Glomerular visceral epithelial cell (primary cell): Measurements from ENCODE around the gene TMEM41B.

Experiments used
- DNase-seq: peaks from one replicate; pipeline ENCODE4 v3.0.0-alpha.2; 2016; ENCODE audit errors: extremely low spot score

TMEM41B gene

GRCh38 chr11:9310485-9311090 lies 3.8 kb downstream of the TMEM41B start:
- no peak for DNase-seq

DNA sequence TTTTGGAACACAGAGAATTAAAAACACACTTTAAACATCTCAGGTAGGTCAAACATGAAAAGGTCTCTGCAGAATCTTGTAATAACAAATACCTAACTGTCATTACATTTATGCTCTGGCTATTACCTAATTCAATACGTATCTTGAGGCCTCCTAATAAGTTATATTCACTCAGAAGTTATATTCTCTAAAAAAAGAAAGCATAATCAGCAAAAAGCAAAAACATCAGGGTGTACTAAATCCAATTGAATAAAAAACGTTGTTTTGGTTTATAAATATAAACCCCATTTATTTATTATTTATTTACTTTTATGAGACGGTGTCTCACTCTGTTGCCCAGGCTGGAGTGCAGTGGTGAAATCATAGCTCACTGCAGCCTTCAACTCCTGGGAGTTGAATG lies 10.2 kb downstream of the TMEM41B start:
- no peak for DNase-seq

- no peak for DNase-seq
These were observed 11.9 kb downstream of the TMEM41B start for GRCh38 chr11:9302448-9302847.

- DNase-seq = no peak
These were observed 12.7 kb downstream of the TMEM41B start for GRCh38 chr11:9301720-9302119.

DNA sequence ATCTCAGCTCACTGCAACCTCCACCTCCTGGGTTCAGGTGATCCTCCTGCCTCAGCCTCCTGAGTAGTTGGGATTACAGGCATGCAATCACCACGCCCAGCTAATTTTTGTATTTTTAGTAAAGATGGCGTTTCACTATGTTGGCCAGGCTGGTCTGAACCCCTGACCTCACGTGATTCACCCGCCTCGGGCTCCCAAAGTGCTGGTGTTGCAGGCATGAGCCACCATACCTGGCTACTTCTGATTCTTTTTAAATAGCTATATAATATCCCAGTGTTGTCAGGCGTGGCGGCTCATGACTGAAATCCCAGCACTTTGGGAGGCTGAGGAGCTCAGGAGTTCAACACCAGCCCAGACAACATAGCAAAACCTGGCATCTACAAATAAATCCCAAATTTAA lies 20.7 kb downstream of the TMEM41B start:
- no peak for DNase-seq

- DNase-seq = no peak
These were observed 28.4 kb downstream of the TMEM41B start for GRCh38 chr11:9285850-9286587.

DNA sequence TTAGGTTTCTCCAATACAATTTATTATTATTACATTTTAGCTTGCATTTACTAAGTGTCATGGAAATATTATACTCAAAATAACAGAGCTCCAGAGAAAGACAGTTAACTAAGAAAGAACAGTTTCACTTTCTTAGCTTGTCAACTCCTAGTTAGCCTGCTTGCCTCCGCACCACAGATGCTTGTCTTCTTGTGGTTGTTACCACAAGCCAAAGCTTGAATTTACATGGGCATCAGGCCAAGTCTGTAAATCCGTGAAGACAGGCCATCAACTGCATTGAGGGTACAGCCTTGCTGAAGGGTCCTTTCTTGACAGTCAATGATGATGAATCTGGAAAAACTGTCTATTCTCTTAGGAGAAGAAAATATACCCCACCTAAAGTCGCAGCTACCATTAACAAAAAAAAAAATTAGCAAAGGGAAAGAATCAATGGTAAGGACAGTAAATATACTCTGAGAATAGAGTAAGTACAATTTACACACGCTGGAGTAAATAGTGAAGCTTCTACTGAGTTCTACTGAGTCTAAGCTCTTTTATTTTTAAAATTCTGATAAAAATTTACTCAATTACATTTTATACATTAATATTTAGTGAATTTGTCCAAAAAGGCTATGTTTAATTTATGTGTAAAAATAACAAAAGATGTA lies 33.6 kb downstream of the TMEM41B start:
- DNase-seq = peak; percentile 78

DNA sequence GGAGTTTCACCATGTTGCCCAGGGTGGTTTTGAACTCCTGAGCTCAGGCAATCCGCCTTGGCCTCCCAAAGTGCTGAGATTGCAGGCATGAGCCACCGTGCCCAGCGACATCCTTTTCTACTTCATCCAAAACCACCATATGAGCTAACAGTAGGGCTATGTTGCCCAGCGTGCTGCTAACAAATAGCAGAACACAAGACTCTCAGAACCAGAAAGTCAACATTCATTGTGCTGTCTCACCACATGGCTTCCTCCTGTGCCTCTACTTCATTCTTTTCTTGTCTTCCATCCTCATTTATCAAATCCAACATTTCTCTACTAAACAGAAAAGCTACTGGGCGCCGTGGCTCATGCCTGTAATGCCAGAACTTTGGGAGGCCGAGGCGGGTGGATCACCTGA lies 37.2 kb downstream of the TMEM41B start:
- DNase-seq = no peak

DNA sequence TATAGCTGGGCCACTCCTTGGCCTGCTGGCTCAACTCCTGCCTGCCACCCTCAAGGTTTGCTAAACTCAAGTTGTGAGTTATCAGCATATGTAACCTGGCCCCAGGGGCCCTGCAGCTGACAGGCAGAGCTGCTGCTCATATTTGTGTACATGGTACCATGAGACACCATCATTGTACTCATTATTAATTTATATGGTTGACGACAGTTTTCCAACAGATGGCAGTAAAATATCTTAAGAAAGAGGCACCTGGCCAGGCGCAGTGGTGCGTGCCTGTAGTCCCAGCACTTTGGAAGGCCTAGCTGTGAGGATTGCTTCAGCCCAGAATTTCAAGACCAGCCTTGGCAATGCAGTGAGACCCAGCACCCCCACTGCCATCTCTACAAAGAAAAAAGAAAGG lies 37.8 kb downstream of the TMEM41B start:
- DNase-seq = no peak

- DNase-seq = no peak
These were observed 39.7 kb downstream of the TMEM41B start for GRCh38 chr11:9274499-9275258.

- DNase-seq = no peak
These were observed 40.7 kb downstream of the TMEM41B start for GRCh38 chr11:9273376-9274336.

DNA sequence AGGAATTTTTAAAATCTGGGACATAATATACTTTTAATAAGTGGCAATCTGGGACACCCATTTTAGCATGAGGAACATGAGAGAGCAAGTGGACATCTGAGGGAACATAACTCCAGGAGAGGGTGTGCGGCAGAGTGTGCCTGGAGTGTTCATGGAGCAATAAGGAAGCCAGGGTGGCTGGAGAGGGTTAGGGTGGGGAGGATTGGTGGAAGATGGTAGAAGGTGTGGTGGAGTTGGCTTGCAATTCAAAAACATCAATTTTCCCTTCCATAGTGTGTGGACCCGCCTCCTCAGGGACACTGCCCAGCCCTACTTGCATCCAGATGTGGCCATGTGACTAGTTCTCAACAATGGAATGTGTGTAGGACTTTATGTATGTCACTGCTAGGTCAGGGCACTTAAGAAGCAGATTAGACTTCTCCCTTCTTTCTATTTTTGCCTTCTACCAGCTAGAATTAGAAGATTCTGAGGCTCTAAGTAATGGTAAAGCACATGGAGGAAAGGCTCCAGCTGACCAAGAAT lies 44.8 kb downstream of the TMEM41B start:
- no peak for DNase-seq

GRCh38 chr11:9267680-9268079 lies 46.7 kb downstream of the TMEM41B start:
- DNase-seq = no peak

- DNase-seq = no peak
These were observed 47.5 kb downstream of the TMEM41B start for GRCh38 chr11:9266926-9267325.

- no peak for DNase-seq
These were observed 48.2 kb downstream of the TMEM41B start for GRCh38 chr11:9266132-9266736.

GRCh38 chr11:9265211-9266131 lies 48.9 kb downstream of the TMEM41B start, which contains the start of gene DENND5A:
Gene DENND5A (minus strand): TSS chr11:9265350. CDS start chr11:9265069, 281 bp downstream.
- peak; percentile 94 for DNase-seq

GRCh38 chr11:9264316-9265210 lies 49.8 kb downstream of the TMEM41B start:
- DNase-seq = peak; percentile 67

DNA sequence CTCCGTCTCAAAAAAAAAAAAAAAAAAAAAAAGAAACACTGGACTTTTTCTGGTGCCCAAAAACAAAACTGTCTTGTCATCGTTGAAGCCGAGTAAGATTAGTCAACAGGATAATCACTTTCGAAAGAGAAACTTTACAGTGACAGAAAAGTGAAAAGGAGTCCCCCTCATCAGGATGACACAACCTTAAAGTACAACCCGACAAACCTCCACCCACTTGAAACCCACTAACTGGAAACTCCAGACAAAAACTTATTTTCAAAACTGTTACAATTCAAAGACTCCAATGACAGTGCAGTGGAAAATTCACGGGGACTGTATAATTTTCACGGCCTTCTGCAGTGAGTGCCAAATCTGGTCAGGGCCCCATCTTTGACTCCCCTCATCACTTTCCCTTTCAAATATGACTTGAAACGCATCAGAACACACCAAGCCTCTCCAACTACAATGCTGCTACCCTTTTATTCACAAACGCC lies 50.5 kb downstream of the TMEM41B start:
- peak; percentile 41 for DNase-seq
